OCI-LY1 (cell line): ENCODE results near the gene PMAIP1.
A peak's percentile ranks its signal among the peaks of the same experiment; 100 is the strongest.

ENCODE experiments used
- H2AFZ ChIP-seq: fragments of 200-600 bp; sonication (generic), shearing (Covaris generic); 2 replicates; pipeline ENCODE4 v1.6.0; 2014; ENCODE audit warnings: antibody characterized with exemption, mild to moderate bottlenecking, low read length
- H3F3A ChIP-seq: fragments of 200-600 bp; sonication (generic), shearing (Covaris generic); 2 replicates; pipeline ENCODE4 v1.6.0; 2014; ENCODE audit warnings: mild to moderate bottlenecking, antibody characterized with exemption, low read length, moderate library complexity; ENCODE audit not compliant: insufficient read depth
- H3K27ac ChIP-seq: fragments of 200-600 bp; sonication (generic); 2 replicates; pipeline ENCODE4 v1.5.1; 2014; ENCODE audit warnings: low read length, mixed run types, mild to moderate bottlenecking, low read depth; ENCODE audit not compliant: poor library complexity, severe bottlenecking
- H3K27me3 ChIP-seq: fragments of 200-600 bp; sonication (generic); 2 replicates; pipeline ENCODE4 v1.6.0; 2014; ENCODE audit warnings: antibody characterized with exemption, mild to moderate bottlenecking, low read length, moderate library complexity; ENCODE audit not compliant: insufficient read depth
- H3K36me3 ChIP-seq: fragments of 200-600 bp; sonication (generic); 2 replicates; pipeline ENCODE4 v1.6.1; 2014; ENCODE audit warnings: mild to moderate bottlenecking, antibody characterized with exemption, low read length, moderate library complexity, mixed read lengths; ENCODE audit not compliant: insufficient read depth
- H3K4me1 ChIP-seq: fragments of 200-600 bp; sonication (generic); 2 replicates; pipeline ENCODE4 v1.5.1; 2014; ENCODE audit warnings: mild to moderate bottlenecking, low read length, moderate library complexity; ENCODE audit not compliant: insufficient read depth, severe bottlenecking
- H3K4me2 ChIP-seq: fragments of 200-600 bp; sonication (generic), shearing (Covaris generic); 2 replicates; pipeline ENCODE4 v1.6.1; 2014; ENCODE audit warnings: low read length
- H3K4me3 ChIP-seq: fragments of 200-600 bp; sonication (generic); 2 replicates; pipeline ENCODE4 v1.5.1; 2014; ENCODE audit warnings: low read length, low read depth, mild to moderate bottlenecking, mixed read lengths; ENCODE audit not compliant: poor library complexity, severe bottlenecking
- H3K79me2 ChIP-seq: fragments of 200-600 bp; shearing (Covaris generic); 2 replicates; pipeline ENCODE4 v1.6.1; 2016; ENCODE audit warnings: mixed run types, low read length, mixed read lengths; ENCODE audit not compliant: insufficient read depth
- H3K9ac ChIP-seq: fragments of 200-600 bp; sonication (generic), shearing (Covaris generic); 2 replicates; pipeline ENCODE4 v1.6.1; 2014; ENCODE audit warnings: mild to moderate bottlenecking, low read length, mixed read lengths
- H3K9me2 ChIP-seq: fragments of 200-600 bp; sonication (generic), shearing (Covaris generic); 2 replicates; pipeline ENCODE4 v1.6.1; 2014; ENCODE audit warnings: low read depth, mild to moderate bottlenecking, low read length, mixed read lengths
- H3K9me3 ChIP-seq: fragments of 200-600 bp; shearing (Covaris generic); 2 replicates; pipeline ENCODE4 v1.6.1; 2014; ENCODE audit warnings: low read length, mixed read lengths
- H4K20me1 ChIP-seq: fragments of 200-600 bp; sonication (generic), shearing (Covaris generic); 2 replicates; pipeline ENCODE4 v1.6.0; 2016; ENCODE audit warnings: mild to moderate bottlenecking, low read length; ENCODE audit not compliant: insufficient read depth
- CTCF ChIP-seq: fragments of 200-600 bp; sonication (generic), shearing (Covaris generic); IDR thresholded peaks from 2 replicates; pipeline ENCODE4 v1.5.1; 2017; ENCODE audit warnings: mild to moderate bottlenecking, antibody characterized with exemption, low read length, moderate library complexity, mixed read lengths
- EZH2 ChIP-seq: fragments of 200-600 bp; sonication (generic), shearing (Covaris generic); IDR thresholded peaks from 2 replicates; pipeline ENCODE4 v1.8.0; 2017; ENCODE audit warnings: borderline replicate concordance, mixed run types, mild to moderate bottlenecking, antibody characterized with exemption, low read length, moderate library complexity, mixed read lengths

PMAIP1 gene

DNA sequence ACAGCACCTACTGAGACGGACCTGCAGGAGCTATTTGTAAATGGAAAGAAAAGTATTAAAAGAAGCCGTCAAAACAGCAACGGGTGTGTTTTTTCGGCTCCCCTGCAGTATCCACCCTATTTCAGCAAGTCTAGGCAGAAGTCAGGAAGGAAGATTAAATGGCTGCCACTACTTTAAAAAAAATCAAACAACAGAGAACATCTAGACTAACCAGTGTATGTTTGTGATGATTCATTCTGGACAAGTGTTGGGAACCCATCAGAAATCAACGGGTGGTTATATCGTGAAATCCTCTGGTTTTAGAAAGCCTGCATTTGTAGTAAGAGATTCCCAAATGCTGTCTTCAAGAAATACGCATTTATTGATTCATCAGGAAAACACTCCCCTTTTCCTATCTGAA is 9.0 kb downstream of the PMAIP1 start:
- Histone ChIP-seq H4K20me1 (no peaks in the 10 kb centered on the region), H3K4me2 (peak overlapping the region; percentile 37), H3K9ac (peak overlapping the region; percentile 40), H3K36me3 (peaks cover 15% of the 10 kb centered on the region), H3F3A (peaks cover 17% of the 10 kb centered on the region), H3K4me1 (peaks cover 78% of the 10 kb centered on the region), H3K79me2 (peaks cover 4% of the 10 kb centered on the region), H3K9me3 (no peaks in the 10 kb centered on the region), H2AFZ (no peak overlapping the region), H3K4me3 (no peak overlapping the region), H3K27ac (peak overlapping the region; percentile 96), H3K9me2 (no peaks in the 10 kb centered on the region), H3K27me3 (no peaks in the 10 kb centered on the region)
- no peak for TF ChIP-seq CTCF
- no peak for TF ChIP-seq EZH2

DNA sequence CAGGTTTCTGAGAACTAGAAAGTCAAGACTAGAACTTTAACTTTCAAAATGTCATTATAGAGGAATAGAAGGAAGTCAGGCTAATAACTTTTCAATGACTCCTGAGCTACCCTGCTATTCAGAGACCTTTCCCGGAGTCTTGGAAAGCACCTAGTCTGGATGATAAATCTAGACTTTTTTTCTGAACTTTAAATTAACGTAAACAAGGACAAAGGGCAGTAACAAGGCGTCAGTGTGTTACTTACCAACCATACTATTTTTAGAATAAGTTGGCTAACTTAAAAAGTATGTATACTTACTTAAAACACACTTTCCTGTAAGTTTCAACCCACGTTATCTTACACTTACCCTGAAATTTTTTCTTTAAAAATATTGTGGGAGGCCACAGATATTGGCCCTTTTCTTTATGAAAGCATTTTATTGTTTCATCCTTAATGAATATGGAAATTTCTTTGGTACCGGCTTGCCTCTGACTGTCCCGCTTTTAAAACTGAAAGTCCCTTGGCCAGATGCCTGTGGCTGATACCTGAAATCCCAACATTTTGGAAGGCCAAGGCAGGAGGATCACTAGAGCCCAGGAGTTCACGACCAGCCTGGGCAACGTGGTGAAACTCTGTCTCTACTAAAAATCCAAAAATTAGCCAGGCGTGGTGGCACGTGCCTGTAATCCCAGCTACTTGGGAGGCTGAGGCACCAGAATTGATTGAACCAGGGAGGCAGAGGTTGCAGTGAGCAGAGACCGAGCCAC is 9.7 kb downstream of the PMAIP1 start:
- TF ChIP-seq CTCF (no peak), EZH2 (no peak)
- Histone ChIP-seq H3K4me2 (peak overlapping the region; percentile 37), H3K79me2 (no peaks in the 10 kb centered on the region), H2AFZ (peak overlapping the region; percentile 65), H3K36me3 (peaks cover 8% of the 10 kb centered on the region; the same call in 1 of the 2 replicates), H3K9me3 (no peaks in the 10 kb centered on the region), H3K27me3 (no peaks in the 10 kb centered on the region), H3K9ac (peak overlapping the region; percentile 40), H3K27ac (peak overlapping the region; percentile 96), H3F3A (peaks cover 12% of the 10 kb centered on the region), H3K9me2 (no peaks in the 10 kb centered on the region), H4K20me1 (no peaks in the 10 kb centered on the region), H3K4me1 (peaks cover 71% of the 10 kb centered on the region), H3K4me3 (no peak overlapping the region)

- Histone ChIP-seq H3K4me3 (no peak overlapping the region), H3K9me2 (no peaks in the 10 kb centered on the region), H2AFZ (no peak overlapping the region), H3K27me3 (no peaks in the 10 kb centered on the region), H3K9me3 (no peaks in the 10 kb centered on the region), H3K79me2 (no peaks in the 10 kb centered on the region), H3K36me3 (no peaks in the 10 kb centered on the region), H3K4me2 (no peak overlapping the region), H3F3A (peaks cover 3% of the 10 kb centered on the region; the same call in 1 of the 2 replicates), H4K20me1 (no peaks in the 10 kb centered on the region), H3K27ac (peak overlapping the region; percentile 38), H3K4me1 (peaks cover 56% of the 10 kb centered on the region), H3K9ac (no peak overlapping the region)
- TF ChIP-seq EZH2 (no peak), CTCF (no peak)
Measured at GRCh38 chr18:59910967-59911366, 11.2 kb downstream of the PMAIP1 start.
